HEK293 (cell line): ENCODE measurements around the gene CD44.

ENCODE experiments used
- CTCF ChIA-PET: fragments of 350-600 bp; formaldehyde crosslinking; extraction: SDS; loops from one replicate; lab custom pipeline; 2021; ENCODE audit warnings: antibody characterized with exemption; lab: Yijun Ruan, JAX
- POLR2A ChIA-PET: fragments of 300-600 bp; formaldehyde crosslinking; extraction: SDS; loops from one replicate; lab custom pipeline; 2020; ENCODE audit warnings: antibody characterized with exemption, inconsistent platforms; lab: Yijun Ruan, JAX
- H3K27ac ChIP-seq: fragments of 200-500 bp; sonication (Bioruptor generic); 2 replicates; pipeline ENCODE4 v1.5.1; 2014; ENCODE audit warnings: low read depth, low read length, control low read depth, inconsistent platforms; ENCODE audit errors: extremely low read depth
- H3K36me3 ChIP-seq, 2 experiments: fragments of 200-500 bp in 1 of 2; sonication (Bioruptor generic) in 1 of 2; 1 replicate in 1 of 2; 2 replicates in 1 of 2; pipeline ENCODE4 v1.5.1; 2014 to 2017; ENCODE audit warnings: inconsistent platforms in 2 of 2, low read length in 2 of 2; ENCODE audit not compliant: control insufficient read depth in 2 of 2, insufficient read depth in 1 of 2
- H3K4me1 ChIP-seq: fragments of 200-500 bp; sonication (Bioruptor generic); 2 replicates; pipeline ENCODE4 v1.5.1; 2014; ENCODE audit warnings: mild to moderate bottlenecking, low read length, inconsistent platforms; ENCODE audit not compliant: control insufficient read depth, insufficient read depth
- H3K4me3 ChIP-seq: 2 replicates; pipeline ENCODE4 v1.5.1; 2011; ENCODE audit warnings: low read depth, mild to moderate bottlenecking, control low read depth, low read length, moderate library complexity
- H3K9me3 ChIP-seq: fragments of 200-500 bp; sonication (Bioruptor generic); 2 replicates; pipeline ENCODE4 v1.5.1; 2014; ENCODE audit warnings: low read depth, low read length, inconsistent platforms; ENCODE audit not compliant: control insufficient read depth, insufficient read depth
- IKZF3 ChIP-seq: fragments of 450-650 bp; IDR thresholded peaks from 2 replicates; pipeline ENCODE4 v1.5.0; 2018; ENCODE audit warnings: missing biosample characterization, mild to moderate bottlenecking, missing genetic modification characterization, moderate library complexity
- RBAK ChIP-seq: fragments of 450-650 bp; formaldehyde crosslinking; IDR thresholded peaks from 2 replicates; pipeline ENCODE4 v1.5.1; 2016; ENCODE audit warnings: missing biosample characterization, missing genetic modification characterization
- SALL2 ChIP-seq: fragments of 450-650 bp; formaldehyde crosslinking; IDR thresholded peaks from 2 replicates; pipeline ENCODE4 v1.5.0; 2017; ENCODE audit warnings: missing biosample characterization, mild to moderate bottlenecking, missing genetic modification characterization, borderline replicate concordance
- SCRT1 ChIP-seq: fragments of 450-650 bp; formaldehyde crosslinking; IDR thresholded peaks from 2 replicates; pipeline ENCODE4 v1.5.1; 2016; ENCODE audit warnings: missing biosample characterization, missing genetic modification characterization, borderline replicate concordance
- ZFP69B ChIP-seq: fragments of 450-650 bp; formaldehyde crosslinking; IDR thresholded peaks from 2 replicates; pipeline ENCODE4 v1.5.1; 2016; ENCODE audit warnings: missing biosample characterization, missing genetic modification characterization
- ZIC2 ChIP-seq: fragments of 450-650 bp; formaldehyde crosslinking; IDR thresholded peaks from 2 replicates; pipeline ENCODE4 v1.5.1; 2016; ENCODE audit warnings: missing biosample characterization, missing genetic modification characterization
- ZNF155 ChIP-seq: fragments of 450-650 bp; formaldehyde crosslinking; IDR thresholded peaks from 2 replicates; pipeline ENCODE4 v1.5.1; 2016; ENCODE audit warnings: missing biosample characterization, missing genetic modification characterization
- ZNF19 ChIP-seq: fragments of 450-650 bp; formaldehyde crosslinking; IDR thresholded peaks from 2 replicates; pipeline ENCODE4; 2016; ENCODE audit warnings: missing biosample characterization, missing genetic modification characterization, low read depth
- ZNF394 ChIP-seq: fragments of 450-650 bp; formaldehyde crosslinking; IDR thresholded peaks from 2 replicates; pipeline ENCODE4 v1.5.1; 2016; ENCODE audit warnings: missing biosample characterization, missing genetic modification characterization, mild to moderate bottlenecking, moderate library complexity, borderline replicate concordance
- ZNF658 ChIP-seq: fragments of 450-650 bp; formaldehyde crosslinking; IDR thresholded peaks from 2 replicates; pipeline ENCODE4; 2016; ENCODE audit warnings: missing biosample characterization, missing genetic modification characterization
- ZNF747 ChIP-seq: fragments of 450-650 bp; formaldehyde crosslinking; IDR thresholded peaks from 2 replicates; pipeline ENCODE4 v1.5.1; 2016; ENCODE audit warnings: missing biosample characterization, missing genetic modification characterization
- ZNF791 ChIP-seq: fragments of 450-650 bp; formaldehyde crosslinking; IDR thresholded peaks from 2 replicates; pipeline ENCODE4 v1.5.1; 2016; ENCODE audit warnings: missing biosample characterization, missing genetic modification characterization
- ZSCAN30 ChIP-seq: fragments of 450-650 bp; IDR thresholded peaks from 2 replicates; pipeline ENCODE4 v1.5.1; 2018; ENCODE audit warnings: missing biosample characterization, mild to moderate bottlenecking, missing genetic modification characterization, moderate library complexity
- TF ChIP-seq, protein P1 (sequence below): IDR thresholded peaks from 2 replicates; pipeline ENCODE4 v1.6.1; 2011; ENCODE audit warnings: mild to moderate bottlenecking, low read depth, low read length, borderline replicate concordance
- TF ChIP-seq, protein P2 (sequence below): fragments of 450-650 bp; formaldehyde crosslinking; IDR thresholded peaks from 2 replicates; pipeline ENCODE4 v1.5.1; 2016; ENCODE audit warnings: missing biosample characterization, missing genetic modification characterization
- TF ChIP-seq, protein P3 (sequence below): fragments of 450-650 bp; formaldehyde crosslinking; IDR thresholded peaks from 2 replicates; pipeline ENCODE4 v1.5.0; 2017; ENCODE audit warnings: missing biosample characterization, missing genetic modification characterization, borderline replicate concordance
- TF ChIP-seq, protein P4 (sequence below): fragments of 450-650 bp; formaldehyde crosslinking; IDR thresholded peaks from 2 replicates; pipeline ENCODE4 v1.5.1; 2016; ENCODE audit warnings: missing biosample characterization, missing genetic modification characterization
- TF ChIP-seq, protein P5 (sequence below): fragments of 450-650 bp; formaldehyde crosslinking; IDR thresholded peaks from 2 replicates; pipeline ENCODE4 v1.5.1; 2016; ENCODE audit warnings: missing biosample characterization, missing genetic modification characterization

Gene CD44

DNA sequence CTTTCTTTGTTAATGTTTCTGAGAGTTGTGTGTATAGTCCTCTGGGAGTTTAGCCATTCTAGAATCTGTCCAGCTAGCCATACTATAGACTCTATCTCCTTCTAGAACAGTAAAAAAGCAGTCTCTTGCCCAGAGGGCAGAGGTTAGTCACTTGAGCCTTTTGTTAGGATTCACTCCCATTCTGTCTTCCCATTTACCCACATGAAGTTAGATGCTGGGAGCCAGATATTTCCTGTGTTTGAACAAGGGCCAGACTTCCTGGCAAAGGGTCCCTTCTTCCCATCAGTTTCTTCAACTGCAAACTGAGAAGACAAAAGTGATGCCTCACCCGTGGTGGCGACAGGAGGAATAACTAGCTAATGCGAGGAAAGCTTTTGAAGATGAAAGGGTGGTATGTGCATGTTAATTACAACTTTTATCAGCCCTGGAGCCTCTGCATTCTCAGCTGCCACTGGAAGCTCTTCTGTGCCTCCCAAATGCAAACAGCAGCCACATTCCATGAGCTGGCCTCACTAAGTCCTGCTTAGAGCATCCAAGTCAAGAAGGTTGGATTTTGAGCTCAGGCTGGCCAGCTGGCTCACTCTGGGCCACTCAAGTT is 12.8 kb downstream of the CD44 start:
- CTCF ChIA-PET: interaction anchor here (1.1 kb wide), 1 partner anchor 11 kb away, joined by 5 read pairs; no protein-coding TSS in a partner anchor
- Histone ChIP-seq H3K4me3 (no peak overlapping the region), H3K36me3 (no peaks in the 10 kb centered on the region)
- TF ChIP-seq, protein P1, sequence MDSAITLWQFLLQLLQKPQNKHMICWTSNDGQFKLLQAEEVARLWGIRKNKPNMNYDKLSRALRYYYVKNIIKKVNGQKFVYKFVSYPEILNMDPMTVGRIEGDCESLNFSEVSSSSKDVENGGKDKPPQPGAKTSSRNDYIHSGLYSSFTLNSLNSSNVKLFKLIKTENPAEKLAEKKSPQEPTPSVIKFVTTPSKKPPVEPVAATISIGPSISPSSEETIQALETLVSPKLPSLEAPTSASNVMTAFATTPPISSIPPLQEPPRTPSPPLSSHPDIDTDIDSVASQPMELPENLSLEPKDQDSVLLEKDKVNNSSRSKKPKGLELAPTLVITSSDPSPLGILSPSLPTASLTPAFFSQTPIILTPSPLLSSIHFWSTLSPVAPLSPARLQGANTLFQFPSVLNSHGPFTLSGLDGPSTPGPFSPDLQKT: no peak
- no peak for TF ChIP-seq ZFP69B (tag by site-specific recombination)
- TF ChIP-seq ZIC2 (tag by site-specific recombination): no peak
- TF ChIP-seq, protein P2, sequence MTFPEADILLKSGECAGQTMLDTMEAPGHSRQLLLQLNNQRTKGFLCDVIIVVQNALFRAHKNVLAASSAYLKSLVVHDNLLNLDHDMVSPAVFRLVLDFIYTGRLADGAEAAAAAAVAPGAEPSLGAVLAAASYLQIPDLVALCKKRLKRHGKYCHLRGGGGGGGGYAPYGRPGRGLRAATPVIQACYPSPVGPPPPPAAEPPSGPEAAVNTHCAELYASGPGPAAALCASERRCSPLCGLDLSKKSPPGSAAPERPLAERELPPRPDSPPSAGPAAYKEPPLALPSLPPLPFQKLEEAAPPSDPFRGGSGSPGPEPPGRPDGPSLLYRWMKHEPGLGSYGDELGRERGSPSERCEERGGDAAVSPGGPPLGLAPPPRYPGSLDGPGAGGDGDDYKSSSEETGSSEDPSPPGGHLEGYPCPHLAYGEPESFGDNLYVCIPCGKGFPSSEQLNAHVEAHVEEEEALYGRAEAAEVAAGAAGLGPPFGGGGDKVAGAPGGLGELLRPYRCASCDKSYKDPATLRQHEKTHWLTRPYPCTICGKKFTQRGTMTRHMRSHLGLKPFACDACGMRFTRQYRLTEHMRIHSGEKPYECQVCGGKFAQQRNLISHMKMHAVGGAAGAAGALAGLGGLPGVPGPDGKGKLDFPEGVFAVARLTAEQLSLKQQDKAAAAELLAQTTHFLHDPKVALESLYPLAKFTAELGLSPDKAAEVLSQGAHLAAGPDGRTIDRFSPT: no peak
- no peak for TF ChIP-seq ZNF155 (tag by site-specific recombination)
- no peak for TF ChIP-seq SALL2
- TF ChIP-seq, protein P3, sequence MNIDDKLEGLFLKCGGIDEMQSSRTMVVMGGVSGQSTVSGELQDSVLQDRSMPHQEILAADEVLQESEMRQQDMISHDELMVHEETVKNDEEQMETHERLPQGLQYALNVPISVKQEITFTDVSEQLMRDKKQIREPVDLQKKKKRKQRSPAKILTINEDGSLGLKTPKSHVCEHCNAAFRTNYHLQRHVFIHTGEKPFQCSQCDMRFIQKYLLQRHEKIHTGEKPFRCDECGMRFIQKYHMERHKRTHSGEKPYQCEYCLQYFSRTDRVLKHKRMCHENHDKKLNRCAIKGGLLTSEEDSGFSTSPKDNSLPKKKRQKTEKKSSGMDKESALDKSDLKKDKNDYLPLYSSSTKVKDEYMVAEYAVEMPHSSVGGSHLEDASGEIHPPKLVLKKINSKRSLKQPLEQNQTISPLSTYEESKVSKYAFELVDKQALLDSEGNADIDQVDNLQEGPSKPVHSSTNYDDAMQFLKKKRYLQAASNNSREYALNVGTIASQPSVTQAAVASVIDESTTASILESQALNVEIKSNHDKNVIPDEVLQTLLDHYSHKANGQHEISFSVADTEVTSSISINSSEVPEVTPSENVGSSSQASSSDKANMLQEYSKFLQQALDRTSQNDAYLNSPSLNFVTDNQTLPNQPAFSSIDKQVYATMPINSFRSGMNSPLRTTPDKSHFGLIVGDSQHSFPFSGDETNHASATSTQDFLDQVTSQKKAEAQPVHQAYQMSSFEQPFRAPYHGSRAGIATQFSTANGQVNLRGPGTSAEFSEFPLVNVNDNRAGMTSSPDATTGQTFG (tag by site-specific recombination): no peak
- no peak for TF ChIP-seq RBAK (tag by site-specific recombination)
- no peak for TF ChIP-seq ZNF658
- no peak for TF ChIP-seq ZNF19
- TF ChIP-seq, protein P4, sequence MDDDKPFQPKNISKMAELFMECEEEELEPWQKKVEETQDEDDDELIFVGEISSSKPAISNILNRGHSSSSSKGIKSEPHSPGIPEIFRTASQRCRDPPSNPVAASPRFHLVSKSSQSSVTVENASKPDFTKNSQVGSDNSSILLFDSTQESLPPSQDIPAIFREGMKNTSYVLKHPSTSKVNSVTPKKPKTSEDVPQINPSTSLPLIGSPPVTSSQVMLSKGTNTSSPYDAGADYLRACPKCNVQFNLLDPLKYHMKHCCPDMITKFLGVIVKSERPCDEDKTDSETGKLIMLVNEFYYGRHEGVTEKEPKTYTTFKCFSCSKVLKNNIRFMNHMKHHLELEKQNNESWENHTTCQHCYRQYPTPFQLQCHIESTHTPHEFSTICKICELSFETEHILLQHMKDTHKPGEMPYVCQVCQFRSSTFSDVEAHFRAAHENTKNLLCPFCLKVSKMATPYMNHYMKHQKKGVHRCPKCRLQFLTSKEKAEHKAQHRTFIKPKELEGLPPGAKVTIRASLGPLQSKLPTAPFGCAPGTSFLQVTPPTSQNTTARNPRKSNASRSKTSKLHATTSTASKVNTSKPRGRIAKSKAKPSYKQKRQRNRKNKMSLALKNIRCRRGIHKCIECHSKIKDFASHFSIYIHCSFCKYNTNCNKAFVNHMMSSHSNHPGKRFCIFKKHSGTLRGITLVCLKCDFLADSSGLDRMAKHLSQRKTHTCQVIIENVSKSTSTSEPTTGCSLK: no peak
- TF ChIP-seq ZNF791 (tag by site-specific recombination): no peak
- no peak for TF ChIP-seq ZSCAN30 (tag by site-specific recombination)
- TF ChIP-seq, protein P5, sequence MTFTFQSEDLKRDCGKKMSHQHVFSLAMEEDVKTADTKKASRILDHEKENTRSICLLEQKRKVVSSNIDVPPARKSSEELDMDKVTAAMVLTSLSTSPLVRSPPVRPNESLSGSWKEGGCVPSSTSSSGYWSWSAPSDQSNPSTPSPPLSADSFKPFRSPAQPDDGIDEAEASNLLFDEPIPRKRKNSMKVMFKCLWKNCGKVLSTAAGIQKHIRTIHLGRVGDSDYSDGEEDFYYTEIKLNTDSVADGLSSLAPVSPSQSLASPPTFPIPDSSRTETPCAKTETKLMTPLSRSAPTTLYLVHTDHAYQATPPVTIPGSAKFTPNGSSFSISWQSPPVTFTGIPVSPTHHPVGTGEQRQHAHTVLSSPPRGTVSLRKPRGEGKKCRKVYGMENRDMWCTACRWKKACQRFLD: no peak
- TF ChIP-seq IKZF3 (tag by site-specific recombination): no peak
- no peak for TF ChIP-seq SCRT1 (tag by site-specific recombination)
- no peak for TF ChIP-seq ZNF394 (tag by site-specific recombination)
- no peak for TF ChIP-seq ZNF747 (tag by site-specific recombination)
- TF ChIP-seq, all 188 proteins: peak for 0
- H3K27ac ChIP-seq: no peak overlapping the region
- H3K9me3 ChIP-seq: no peaks in the 10 kb centered on the region
- H3K4me1 ChIP-seq: no peaks in the 10 kb centered on the region
- POLR2A ChIA-PET: interaction anchor here (1.5 kb wide), 1 partner anchor 12 kb away, joined by 3 read pairs; no protein-coding TSS in a partner anchor
